GM19455 (cell line): ENCODE data around the gene SYT14.
"Not testable (repeated sequence)": the region's sequence is repeated elsewhere in the genome, so short reads cannot be mapped to it uniquely, and the experiment has no call there.

ENCODE experiments used
- ATAC-seq: cut with Tn5 transposase; IDR thresholded peaks from one replicate; pipeline ENCODE4 v1.9.1; 2021; ENCODE audit not compliant: unreplicated experiment

Gene SYT14

GRCh38 chr1:209937996-209938959, at the start of gene SYT14:
Gene SYT14 (plus strand): TSS chr1:209938217. CDS start chr1:209938265, 48 bp downstream.
- ATAC-seq = no peak

GRCh38 chr1:209888291-209889076, 49.5 kb upstream of the SYT14 start:
- ATAC-seq = not testable (repeated sequence)

GRCh38 chr1:209889077-209889418, 49.0 kb upstream of the SYT14 start:
- ATAC-seq = no peak

- ATAC-seq = no peak
Observed at GRCh38 chr1:209890641-209891330, 47.2 kb upstream of the SYT14 start.

GRCh38 chr1:209893751-209894150, 44.3 kb upstream of the SYT14 start:
- ATAC-seq = no peak

- no peak for ATAC-seq
Observed at GRCh38 chr1:209895709-209896108, 42.3 kb upstream of the SYT14 start.

- no peak for ATAC-seq
Observed at GRCh38 chr1:209896346-209896745, 41.7 kb upstream of the SYT14 start.

- ATAC-seq = not testable (repeated sequence)
Observed at GRCh38 chr1:209898271-209898670, 39.7 kb upstream of the SYT14 start.

- not testable (repeated sequence) for ATAC-seq
Observed at GRCh38 chr1:209898851-209899250, 39.2 kb upstream of the SYT14 start.

GRCh38 chr1:209899948-209900347, 38.1 kb upstream of the SYT14 start:
- no peak for ATAC-seq

- no peak for ATAC-seq
Observed at GRCh38 chr1:209900734-209901133, 37.3 kb upstream of the SYT14 start.

GRCh38 chr1:209901211-209901610, 36.8 kb upstream of the SYT14 start:
- ATAC-seq = no peak

GRCh38 chr1:209904774-209905173, 33.2 kb upstream of the SYT14 start:
- not testable (repeated sequence) for ATAC-seq

- ATAC-seq = no peak
Observed at GRCh38 chr1:209911746-209912145, 26.3 kb upstream of the SYT14 start.

GRCh38 chr1:209912306-209912705, 25.7 kb upstream of the SYT14 start:
- ATAC-seq = no peak

- ATAC-seq = not testable (repeated sequence)
Observed at GRCh38 chr1:209919637-209920036, 18.4 kb upstream of the SYT14 start.

- no peak for ATAC-seq
Observed at GRCh38 chr1:209920844-209921243, 17.2 kb upstream of the SYT14 start.

- no peak for ATAC-seq
Observed at GRCh38 chr1:209924390-209924789, 13.6 kb upstream of the SYT14 start.

GRCh38 chr1:209926045-209926444, 12.0 kb upstream of the SYT14 start:
- ATAC-seq = no peak

- ATAC-seq = no peak
Observed at GRCh38 chr1:209927466-209927865, 10.6 kb upstream of the SYT14 start.

- no peak for ATAC-seq
Observed at GRCh38 chr1:209929751-209930150, 8.3 kb upstream of the SYT14 start.
